ENCODE data around the gene PPP2R3B.
"Not testable (repeated sequence)": the region's sequence is repeated elsewhere in the genome, so short reads cannot be mapped to it uniquely, and the experiment has no call there.

Gene PPP2R3B

DNA sequence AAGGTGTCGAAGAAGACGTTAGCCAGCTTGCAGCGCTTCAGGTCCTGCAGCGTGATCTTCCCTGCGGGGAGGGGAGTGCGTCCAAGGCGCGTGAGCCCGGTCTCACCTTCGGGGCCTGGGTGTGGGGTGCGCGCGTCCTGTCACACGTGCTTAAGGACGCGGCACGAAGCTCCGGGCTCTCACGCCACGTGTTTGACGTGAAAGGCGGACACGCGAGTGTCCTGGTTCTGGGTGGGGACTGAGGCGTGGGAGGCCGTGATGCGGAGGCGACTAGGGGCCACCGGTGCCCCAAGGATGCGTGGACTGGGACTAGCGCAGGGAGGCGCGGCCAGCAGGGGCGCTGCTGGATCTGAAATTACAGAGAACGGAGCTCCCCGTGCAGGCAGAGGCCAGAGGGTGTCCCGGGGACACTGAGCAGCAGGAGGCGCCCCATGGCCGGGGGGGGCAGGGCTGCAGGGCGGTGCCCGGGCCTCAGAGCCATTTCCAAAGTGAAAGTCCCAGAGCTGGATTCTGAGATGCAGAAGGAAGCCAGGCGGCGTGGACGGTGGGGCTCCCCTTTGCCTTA is 47.8 kb downstream of the PPP2R3B start:
- DNase-seq (ENCODE audit: low read depth in 2 of 2, low spot score in 1 of 2): no peak

DNA sequence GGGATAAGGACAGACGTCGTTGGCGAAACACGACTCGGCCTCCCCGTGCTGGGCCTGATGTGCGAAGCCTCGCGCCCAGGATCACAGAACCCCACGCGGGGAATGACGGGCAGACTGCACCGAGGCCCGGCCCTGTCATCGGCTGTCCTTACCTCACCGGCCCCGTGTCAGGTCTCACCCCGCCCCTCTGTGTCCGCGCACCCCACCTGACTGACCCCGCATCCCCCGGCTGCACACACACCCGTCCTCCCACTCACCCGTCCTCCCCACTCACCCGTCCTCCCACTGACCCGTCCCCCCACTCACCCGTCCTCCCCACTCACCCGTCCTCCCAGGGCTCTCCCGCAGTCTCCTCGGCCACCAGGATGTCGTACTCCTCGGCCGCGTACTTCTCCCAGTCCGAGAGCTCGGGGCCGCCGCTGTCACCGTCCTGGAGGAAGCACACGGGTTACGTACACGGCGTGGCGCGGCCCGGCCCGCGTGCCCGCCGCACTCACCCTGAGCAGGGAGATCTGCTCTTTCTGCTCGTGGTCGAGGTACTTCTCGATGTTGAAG is 48.3 kb downstream of the PPP2R3B start:
- no peak for DNase-seq (ENCODE audit: low read depth in 2 of 2, low spot score in 1 of 2)

DNA sequence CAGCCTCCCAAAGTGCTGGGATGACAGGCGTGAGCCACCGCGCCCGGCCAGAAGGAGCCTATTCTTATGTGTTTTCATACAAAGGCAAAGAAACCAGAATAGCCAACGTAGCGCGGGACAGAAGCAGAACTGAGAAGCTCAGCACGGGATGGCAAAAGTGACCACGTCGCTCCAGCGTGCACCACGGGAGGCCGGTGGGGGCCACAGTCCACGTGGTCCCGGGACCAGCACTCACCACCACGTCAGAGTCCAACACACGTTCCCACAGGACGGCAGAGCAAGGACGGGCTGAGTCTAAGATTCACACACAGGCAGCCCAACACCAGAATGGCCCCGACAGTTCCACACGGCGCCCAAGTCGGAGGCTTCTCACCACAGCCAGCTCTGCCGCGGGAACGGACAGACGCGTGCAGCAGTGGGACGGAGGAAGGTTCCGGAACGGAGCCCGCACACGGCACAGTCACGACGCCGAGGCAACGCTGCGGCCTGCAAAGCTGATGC is 49.3 kb downstream of the PPP2R3B start:
- DNase-seq (ENCODE audit: low read depth in 2 of 2, low spot score in 1 of 2): no peak

DNA sequence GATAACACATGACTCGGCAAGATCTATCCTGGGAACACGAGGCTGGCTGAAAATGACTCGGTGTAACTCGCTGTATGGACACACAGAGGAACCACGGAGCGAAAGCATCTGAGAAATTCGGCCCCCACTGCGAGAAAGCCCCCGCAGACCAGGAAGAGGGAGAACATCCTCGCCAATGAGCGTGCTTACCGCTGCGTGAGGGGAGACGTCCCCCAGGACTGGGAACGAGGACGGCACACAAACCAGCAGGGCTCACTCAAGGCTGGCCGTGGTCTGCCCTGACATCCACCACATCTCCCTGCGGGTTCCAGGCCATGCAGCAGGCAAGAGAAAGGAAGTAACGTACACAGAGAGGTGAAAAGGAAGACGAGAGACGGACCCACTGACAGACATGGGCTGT is 50.5 kb downstream of the PPP2R3B start:
- DNase-seq (ENCODE audit: low read depth in 2 of 2, low spot score in 1 of 2): no peak

DNA sequence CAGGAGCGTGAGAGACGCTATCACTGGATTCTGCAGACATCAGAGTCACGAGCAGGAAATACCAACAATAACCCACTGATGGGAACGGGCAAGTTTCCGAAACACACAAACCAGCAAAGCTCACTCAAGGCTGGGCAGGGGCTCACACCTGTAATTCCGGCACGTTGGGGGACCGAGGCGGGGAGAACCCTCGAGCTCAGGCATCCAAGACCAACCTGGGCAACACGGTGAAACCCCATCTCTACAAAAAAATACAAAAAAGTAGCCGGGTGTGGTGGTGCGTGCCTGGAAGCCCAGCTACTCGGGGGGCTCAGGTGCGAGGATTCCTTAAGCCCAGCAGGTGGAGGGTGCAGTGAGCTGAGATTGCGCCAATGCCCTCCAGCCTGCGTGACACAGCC is 51.0 kb downstream of the PPP2R3B start:
- no peak for DNase-seq (ENCODE audit: low read depth in 2 of 2, low spot score in 1 of 2)

DNA sequence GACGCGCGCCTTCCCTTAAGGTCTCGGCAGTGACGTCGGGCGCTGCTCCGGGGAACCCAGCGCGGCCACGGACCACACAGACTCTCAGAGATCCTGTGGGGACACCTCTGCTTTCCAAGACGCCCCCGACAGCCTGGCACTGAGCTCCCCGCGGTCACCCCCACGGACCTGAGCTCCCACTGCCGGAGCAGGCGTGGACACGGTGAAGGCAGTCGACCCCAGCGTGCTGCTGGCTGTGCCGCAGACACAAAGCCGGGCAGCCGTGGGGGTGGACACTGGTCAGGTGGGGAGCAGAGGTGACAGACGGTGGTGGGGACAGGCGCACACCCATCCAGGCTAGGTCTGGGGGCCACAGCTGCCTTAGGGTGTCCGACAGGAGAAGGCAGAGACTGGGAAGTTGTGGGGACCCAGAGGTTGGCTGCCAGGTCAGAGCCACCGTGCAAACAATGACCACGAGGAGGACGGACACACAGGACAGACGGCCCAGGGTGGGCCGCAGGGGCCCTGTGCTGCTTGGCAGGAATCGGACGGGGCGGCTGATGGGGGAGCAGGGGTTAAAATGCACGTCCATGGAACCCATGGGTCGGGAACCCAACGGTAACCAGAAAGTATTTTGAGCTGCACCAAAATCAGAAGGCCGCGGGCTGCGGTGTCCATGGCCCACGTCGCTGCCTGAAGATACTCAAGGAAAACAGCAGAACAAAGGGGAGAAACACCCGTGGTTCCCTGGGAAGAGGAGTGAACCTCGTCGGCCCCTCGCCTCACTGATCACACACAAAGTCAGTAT is 51.5 kb downstream of the PPP2R3B start:
- DNase-seq (ENCODE audit: low read depth in 2 of 2, low spot score in 1 of 2): no peak

DNA sequence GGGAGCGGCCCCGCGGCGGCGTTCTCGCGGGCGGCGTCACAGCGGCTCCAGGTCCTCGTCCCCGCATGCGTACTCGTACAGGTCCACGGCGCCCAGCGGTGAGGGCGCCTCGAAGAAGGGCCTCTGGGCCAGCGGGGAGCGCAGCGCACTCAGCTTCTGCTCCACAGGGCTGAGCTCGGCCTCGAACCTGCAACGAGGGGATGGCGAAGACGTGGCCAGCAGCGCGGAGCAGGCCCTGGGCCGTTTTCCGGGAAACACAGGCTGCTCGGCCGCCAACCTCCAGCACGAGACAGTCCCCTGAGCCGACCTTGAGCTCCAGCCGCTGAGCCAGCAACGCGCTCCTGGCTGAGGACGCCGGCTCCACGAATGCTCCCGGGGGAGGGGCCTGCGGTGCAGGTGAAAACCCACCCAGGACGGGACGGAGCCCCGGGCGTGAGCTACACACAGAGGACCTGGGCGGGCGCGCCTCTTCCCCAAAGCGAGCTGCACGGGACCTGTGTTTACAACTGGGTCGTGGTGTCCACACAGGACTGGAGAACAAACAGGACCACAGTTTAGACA is 52.3 kb downstream of the PPP2R3B start:
- no peak for DNase-seq (ENCODE audit: low read depth in 2 of 2, low spot score in 1 of 2)

DNA sequence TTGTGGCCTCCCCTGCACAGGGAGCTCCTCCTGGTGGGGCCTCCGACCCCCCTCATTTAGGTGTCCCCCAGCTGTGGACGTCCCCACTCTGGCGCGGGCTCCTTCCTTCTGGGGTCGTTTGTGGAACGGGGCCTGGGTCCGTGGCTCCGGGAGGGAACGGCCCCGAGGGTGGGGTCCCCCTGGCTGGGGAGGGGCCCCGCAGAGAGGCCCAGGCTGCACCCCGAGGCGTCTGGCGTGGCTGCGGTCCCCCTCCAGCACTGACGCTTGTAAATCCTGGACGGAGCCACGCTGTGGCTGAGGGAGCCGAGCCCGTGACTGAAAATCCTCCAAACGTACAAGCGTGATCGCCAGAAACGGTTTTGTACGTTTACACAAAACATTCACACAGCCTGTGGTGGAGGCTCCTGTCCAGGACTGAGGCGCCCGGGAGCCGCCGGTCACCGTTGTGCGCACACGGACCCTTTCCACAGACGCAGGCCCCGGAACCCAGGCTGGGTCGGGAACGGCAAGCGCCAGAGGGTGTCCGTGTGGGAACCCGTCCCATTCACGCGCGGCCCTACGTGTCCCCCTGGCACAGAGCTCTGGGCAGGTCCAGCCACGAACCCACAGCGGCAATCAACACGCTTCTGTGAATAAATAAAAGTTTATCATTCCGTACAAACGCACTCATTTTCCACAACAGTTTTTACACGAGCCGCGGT is 52.9 kb downstream of the PPP2R3B start:
- DNase-seq (ENCODE audit: low read depth in 2 of 2, low spot score in 1 of 2): no peak

DNA sequence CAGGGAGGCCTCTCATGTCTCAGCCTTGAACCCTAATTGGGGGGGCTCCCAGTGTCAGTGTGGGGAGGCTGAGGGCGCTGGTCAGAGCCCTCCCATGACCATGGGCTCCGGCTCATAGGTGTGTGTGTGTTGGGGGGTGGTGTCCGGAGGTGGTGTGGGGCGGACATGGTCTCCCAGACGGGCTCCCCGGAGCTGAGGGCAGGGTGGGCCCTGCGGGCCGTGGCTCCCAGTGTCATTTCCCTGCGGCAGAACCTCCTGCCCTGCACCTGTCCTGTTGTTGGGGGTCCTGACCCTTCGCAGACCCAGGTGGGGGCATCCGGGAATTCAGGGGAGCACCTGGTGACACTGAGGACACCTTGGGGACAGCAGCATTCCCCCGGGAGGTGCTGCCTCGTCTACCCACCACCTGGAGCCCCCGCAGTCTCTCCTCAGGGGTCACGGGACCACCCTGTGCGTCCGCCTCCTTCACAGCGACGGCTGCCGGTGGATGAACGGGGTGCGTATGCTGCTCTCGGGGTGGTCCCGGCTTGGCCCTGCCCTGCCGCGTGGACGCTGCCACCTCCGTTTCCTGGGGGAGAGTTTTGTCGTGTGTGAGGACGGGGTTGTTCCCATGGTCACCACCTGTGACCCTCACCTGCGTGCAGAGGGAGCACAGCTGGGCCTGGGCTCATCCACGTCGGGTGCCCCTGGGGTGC is 53.6 kb downstream of the PPP2R3B start:
- DNase-seq (ENCODE audit: low read depth in 2 of 2, low spot score in 1 of 2): no peak

DNA sequence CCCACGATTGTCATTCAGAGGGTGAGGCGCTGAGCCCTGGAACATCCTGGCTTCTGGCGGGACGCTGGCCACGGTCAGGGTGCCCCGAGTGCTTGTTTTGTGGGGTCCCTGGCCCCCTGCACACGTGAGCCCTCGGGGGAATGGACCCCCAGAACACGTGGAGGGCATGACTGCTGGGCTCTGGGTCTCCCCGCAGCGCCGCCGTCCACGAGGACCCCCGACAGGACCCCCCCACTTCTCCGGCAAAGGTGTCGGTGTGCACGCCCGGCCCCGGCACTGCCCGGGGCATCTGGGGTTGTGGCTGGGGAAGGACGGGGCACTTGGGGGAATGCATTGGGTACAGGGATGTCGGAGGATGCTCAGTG is 54.2 kb downstream of the PPP2R3B start:
- DNase-seq (ENCODE audit: low read depth in 2 of 2, low spot score in 1 of 2): no peak

DNA sequence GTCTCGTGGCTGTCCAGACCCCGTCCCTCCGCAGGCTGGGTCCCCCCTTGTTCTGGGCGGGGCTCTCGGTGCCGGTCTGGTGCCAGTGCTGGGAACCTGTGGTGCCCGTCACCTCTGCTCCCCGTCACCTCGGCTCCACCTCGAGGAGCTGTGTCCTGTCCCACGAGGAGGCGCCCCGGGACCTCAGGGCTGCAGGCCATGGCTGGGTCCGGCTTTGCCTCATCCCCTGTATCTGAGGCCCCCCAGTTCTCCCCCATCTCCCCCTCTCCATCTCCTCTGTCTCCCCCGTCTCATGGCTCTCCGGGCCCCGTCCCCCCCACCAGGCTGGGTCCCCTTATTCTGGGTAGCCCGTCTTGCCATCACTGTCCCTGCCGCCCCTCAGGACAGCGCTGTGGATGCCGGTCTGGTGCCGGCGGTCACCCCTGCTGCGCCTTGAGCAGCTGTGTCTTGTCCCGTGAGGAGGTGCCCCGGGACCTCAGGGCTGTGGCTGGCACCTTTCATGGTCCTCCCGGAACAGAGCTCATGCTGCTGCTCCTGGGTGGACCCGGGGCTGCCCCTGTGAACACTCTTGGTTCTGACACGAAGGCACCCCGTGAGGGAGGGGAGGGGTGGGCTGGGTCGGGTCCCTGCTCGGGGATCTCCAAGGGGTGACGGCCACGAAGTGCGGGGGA is 54.7 kb downstream of the PPP2R3B start:
- DNase-seq (ENCODE audit: low read depth in 2 of 2, low spot score in 1 of 2): no peak

DNA sequence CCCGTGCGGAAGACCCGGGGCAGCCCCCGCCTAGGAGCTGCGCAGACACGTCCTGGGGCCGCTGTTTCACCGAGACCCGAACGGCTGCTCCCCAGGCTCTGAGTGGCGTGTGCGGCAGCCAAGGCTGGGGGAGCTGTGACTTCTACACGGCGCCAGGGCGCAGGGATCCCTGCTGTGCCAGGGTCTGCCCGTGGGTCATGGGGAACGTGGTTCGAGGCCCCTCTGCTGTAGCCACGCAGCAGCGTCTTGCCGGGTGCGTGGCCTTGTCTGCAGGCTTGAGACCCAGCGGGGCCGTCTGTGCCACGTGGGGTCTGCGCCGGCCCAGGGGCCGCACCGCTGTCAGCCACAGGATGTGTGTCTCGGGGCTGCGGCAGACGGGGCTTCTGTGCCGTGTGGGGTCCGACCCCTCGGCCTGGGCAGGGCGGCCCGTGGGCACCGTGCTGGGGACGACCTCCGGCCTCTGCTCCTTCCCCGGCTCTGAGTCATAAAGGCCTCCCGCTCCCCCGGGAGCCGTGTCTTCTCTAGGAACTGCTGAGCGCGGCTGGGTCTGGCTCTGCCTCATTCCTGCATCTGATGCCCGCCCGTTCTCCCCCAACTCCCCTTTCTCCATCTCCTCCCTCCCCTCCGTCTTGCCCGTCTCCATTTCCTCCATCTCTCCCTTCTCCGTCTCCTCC is 55.4 kb downstream of the PPP2R3B start:
- DNase-seq (ENCODE audit: low read depth in 2 of 2, low spot score in 1 of 2): no peak

DNA sequence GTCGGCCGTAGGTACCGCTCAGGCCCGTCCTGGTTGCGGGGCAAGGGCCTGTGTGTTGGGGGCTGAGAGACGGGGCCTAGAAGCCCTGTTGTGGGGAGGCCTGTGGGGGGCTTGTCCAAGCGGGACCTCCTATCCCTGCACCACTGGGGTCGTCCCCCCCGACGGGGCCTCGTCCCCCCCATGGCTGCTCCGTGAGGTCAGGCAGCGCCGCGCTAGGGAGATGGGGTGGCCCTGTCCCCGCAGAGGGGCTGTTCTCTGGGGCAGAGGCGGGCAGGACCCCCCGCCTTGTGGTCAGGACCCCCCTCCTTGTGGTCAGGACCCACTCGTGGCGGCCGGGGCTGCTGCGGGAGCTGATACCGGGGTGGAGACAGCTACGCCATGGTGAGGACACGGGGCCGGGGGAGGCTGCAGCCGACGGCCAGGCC is 56.0 kb downstream of the PPP2R3B start:
- DNase-seq (ENCODE audit: low read depth in 2 of 2, low spot score in 1 of 2): no peak

DNA sequence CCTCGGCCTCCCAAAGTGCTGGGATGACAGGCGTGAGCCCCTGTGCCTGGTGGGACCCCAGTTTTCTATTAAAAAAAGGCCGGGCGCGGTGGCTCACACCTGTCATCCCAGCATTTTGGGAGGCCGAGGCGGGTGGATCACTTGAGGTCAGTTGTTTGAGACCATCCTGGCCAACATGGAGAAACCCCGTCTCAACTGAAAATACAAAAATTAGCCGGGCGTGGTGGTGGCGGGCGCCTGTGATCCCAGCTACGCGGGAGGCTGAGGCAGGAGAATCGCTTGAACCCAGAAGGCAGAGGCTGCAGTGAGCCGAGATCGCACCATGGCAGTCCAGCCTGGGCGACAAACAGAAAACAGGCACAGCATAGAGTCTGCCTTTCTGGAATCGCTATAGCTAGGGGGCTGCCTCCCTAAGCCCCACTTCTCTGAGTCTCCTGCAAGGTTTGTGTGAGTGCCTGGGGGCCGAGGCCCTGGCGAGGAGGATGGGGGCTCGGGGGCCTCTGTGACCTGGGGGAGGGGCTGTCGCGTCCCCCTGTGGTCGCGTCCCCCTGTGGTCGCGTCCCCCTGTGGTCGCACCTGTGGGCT is 56.5 kb downstream of the PPP2R3B start:
- DNase-seq (ENCODE audit: low read depth in 2 of 2, low spot score in 1 of 2): not testable (repeated sequence)

DNA sequence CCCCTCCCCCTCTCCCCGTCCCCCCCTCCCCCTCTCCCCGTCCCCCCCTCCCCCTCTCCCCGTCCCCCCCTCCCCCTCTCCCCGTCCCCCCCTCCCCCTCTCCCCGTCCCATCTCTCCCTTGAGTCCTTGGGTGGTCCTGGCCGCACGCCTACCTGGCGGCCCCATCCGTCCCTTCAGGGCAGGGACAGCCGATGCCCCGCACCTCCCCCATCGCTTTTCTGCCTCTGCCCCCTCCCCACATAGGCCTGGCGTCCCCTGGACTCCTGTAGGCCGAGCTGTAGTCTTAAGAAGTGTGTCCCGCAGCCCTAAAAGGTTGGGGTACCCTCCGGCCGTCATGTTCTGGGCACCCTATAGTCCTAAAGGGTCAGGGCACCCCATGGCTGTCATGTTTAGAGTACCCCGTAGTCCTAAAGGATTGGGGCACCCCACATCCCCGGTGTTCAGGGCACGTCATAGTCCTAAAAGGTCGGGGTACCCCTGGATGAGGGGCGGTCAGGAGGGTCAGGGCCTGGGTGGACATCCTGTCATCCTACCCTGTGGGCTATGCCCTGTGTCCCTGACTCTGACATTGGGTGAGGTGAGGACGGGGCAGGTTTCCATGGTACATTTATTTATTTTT is 57.3 kb downstream of the PPP2R3B start:
- no peak for DNase-seq (ENCODE audit: low read depth in 2 of 2, low spot score in 1 of 2)

DNA sequence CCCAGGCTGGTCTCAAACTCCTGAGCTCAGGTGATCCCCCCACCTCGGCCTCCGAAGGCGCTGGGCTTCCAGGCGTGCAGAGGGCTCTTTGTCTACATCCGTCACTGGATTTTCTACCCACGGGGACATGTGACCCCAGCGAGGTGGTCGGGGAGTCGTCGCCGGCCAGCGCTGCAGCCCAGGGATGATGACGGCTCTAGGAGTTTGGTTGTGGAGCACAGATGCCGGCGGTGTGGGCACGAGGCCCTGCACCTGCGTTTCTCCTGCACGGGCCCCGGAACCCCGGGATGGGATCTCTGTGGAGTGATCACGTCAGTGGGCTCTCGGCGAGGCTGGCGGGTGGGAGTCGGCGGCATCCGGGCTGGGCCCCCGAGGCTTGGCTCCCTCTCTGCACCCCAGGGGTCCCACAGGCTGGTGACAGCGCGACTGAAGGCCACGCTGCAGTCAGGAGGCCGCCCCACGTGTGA is 59.0 kb downstream of the PPP2R3B start:
- no peak for DNase-seq (ENCODE audit: low read depth in 2 of 2, low spot score in 1 of 2)

DNA sequence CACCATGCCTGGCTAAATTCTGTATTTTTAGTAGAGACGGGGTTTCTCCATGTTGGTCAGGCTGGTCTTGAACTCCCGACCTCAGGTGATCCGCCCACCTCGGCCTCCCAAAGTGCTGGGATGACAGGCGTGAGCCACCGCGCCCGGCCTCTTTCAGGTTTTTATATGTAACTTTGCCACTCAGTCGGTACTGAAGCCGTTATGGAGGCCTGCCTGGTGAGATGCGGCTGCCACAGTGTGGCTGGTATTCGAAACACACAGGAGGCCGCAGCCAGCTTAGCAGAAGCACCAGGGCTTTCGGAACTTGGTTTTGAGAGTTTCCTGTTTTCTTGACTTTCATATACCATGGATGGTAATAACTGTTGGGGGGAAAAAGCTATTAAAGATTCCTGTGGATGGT is 62.0 kb downstream of the PPP2R3B start:
- not testable (repeated sequence) for DNase-seq (ENCODE audit: low read depth in 2 of 2, low spot score in 1 of 2)

DNA sequence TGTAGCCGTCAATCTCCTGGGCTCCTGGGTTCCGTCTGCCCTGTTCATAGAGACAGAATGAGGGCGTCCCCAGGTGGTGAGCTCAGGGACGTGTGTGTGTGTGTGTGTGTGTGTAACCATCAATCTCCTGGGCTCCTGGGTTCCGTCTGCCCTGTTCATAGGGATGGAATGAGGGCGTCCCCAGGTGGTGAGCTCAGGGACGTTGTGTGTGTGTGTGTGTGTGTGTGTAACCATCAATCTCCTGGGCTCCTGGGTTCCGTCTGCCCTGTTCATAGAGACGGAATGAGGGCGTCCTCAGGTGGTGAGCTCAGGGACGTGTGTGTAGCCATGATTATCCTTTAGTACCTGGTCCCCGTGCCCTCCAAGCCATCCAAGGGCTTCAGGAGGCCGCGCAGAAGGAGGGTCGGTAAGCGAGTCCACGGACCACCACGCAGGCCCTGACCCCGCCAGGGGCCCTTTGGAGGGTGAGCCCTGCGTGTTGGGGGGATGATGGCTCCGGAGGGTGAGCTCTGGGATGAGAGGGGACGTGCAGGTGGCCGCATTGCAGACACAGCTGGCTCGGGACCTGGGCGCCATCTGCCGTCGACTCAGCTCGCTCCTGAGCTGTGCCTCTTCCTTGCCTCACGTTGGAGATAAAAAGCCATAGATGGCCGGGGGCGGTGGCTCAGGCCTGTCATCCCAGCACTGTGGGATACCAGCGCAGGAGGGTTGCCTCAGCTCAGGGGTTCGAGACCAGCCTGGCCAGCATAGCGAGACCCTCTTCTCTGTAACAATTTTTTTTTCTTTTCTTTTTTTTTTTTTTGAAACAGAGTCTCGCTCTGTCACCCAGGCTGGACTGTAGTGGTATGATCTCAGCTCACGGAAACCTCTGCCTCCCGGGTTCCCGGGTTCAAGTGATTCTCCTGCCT is 62.7 kb downstream of the PPP2R3B start:
- no peak for DNase-seq (ENCODE audit: low read depth in 2 of 2, low spot score in 1 of 2)
